ENCODE data around the gene TSEN2. TPM values are rescaled to one million over a fixed set of nuclear protein-coding genes. Genes with fewer than 3 reads are reported as not detected.
"Not testable (repeated sequence)": the region's sequence is repeated elsewhere in the genome, so short reads cannot be mapped to it uniquely, and the experiment has no call there.

Gene TSEN2
- total RNA-seq, result 39.5 TPM

DNA sequence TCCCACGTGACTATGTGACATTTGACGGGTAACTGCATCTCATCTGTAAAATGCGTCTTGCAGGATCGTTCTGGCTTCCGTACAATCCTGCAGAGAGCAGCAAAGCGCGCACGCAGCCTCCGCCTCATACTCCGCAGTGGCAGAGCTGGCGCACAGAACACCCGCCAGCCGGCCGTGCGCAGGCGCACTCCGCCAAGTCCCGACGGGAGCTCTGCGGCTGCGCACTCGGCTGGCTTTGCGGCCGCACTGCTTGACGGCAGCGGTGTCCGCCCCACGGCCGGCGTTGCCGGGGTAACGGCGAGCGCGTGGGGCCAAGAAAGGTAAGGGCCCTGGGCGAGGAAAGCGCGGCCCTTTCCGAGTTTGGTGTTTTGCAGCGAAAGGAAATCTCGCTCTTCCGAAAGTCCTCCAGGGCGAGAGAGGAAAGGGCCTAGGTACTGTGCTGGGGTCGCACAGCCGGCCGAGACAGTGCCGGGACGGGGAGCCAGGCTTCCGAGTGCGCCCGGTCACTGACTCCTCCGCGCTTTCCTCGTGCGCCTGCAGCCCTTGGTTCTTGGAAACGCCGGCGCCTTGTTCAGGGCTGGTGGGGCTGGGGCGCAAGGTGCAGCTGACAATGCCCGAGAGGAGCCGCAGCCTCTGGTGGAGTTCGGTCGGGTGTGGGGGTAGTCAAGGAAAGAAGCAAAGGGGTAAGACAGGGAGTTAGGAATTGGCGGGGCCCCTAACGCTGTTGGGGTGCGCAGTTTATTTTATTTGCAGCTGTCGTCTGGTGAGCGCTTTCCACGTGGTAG is at the start of gene TSEN2:
TSS of gene TSEN2 (plus strand) at position 283 of the 785 bp plus-strand sequence. CDS start 5,321 bp downstream, outside the sequence.
- FAIRE-seq (no peak), DNase-seq (ENCODE audit: low spot score in 2 of 2) (peak; percentile 88 to 92)

DNA sequence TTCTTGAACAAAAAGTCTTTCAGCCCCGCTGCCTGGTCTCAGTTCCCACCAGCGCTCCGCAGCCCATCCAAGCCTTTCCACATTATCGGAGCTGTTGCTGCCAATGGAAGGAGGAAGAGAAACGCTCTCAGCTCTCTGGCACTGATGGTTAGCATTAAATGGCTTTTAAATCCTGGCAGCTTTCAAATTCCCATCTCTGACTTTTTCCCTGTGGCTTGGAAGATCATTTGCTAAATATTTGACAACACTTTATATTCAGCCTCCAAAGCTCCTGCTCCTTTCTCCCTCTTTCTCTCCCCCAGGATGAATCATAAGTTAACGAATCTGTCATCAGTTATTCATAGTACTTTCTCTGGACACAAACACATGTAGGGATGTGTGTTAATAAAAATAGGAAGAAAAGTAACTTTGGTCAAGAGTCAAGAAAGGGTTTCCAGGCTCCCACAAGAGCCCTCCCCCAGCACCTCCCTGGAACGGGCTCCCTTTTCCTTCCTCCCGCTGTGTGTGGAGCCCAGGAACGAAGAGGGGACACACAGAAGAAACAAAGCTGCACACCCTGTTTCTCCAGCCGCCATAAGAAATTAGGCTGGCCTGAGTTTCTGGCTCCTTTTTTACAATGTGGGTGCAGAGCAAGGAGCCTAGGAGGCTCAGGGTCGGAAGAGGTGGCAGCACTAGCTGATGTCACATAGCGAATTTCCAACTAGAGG is 47.6 kb upstream of the TSEN2 start:
- FAIRE-seq (no peak), DNase-seq (ENCODE audit: low spot score in 2 of 2) (peak in 1 of 2 donors; percentile 24)

DNA sequence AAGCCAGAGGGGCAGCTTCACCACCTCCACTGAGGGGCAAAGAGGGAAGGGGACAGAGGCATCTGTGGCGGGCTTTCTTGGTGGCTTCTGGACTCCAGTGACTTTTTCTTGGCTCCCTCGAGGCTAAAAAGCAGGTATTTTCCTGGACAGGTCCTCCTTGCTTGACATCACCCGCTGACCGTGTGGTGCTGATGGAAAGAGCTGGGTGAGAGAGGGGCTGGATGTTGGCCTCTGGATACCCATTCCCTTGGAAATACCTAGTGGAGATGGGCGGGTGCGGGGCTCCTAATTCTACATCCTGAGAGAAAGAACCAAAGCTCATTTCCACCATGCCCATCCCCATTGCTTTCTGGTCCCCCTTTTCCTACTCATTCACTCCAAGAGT is 47.1 kb upstream of the TSEN2 start:
- DNase-seq (ENCODE audit: low spot score in 2 of 2) (no peak), FAIRE-seq (no peak)

DNA sequence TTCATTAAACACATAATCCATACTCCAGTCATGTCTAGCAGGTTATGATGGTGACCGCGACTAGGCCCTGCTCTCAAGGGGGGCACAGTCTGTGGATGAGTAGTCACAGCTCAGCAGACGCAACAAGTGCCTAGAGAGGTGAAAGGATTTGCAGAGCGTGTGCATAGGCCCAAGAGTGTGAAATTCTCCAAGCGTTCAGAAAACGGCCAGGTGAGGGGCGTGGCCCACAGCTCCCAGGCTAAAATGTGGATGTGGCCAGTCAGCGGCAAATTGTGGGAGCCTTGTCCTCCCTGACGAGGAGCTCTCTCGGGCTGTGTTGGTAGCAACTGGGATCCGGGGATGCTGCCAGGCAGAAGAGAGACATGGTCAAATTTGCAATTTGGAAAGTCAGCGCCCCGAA is 46.4 kb upstream of the TSEN2 start:
- FAIRE-seq, result no peak
- DNase-seq (ENCODE audit: low spot score in 2 of 2), result no peak

DNA sequence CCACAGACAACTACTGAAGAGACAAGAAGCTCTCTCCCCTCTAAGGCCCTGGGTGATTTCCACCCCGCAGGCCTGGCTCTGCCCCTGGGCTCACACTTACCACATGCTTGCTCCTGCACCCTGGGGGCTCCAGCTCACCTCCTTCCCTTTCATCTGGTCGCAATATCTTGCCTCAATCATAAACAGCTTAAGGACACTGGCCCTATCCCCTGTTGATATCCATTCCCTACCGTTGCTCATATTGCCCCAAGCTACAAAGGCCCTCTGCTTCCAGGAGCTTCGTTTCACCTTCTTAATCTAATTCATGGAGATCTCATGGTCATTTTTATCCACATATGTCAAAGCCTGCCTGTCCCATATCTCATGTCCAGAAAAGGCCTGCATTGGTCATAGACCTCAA is 46.0 kb upstream of the TSEN2 start:
- no peak for FAIRE-seq

DNA sequence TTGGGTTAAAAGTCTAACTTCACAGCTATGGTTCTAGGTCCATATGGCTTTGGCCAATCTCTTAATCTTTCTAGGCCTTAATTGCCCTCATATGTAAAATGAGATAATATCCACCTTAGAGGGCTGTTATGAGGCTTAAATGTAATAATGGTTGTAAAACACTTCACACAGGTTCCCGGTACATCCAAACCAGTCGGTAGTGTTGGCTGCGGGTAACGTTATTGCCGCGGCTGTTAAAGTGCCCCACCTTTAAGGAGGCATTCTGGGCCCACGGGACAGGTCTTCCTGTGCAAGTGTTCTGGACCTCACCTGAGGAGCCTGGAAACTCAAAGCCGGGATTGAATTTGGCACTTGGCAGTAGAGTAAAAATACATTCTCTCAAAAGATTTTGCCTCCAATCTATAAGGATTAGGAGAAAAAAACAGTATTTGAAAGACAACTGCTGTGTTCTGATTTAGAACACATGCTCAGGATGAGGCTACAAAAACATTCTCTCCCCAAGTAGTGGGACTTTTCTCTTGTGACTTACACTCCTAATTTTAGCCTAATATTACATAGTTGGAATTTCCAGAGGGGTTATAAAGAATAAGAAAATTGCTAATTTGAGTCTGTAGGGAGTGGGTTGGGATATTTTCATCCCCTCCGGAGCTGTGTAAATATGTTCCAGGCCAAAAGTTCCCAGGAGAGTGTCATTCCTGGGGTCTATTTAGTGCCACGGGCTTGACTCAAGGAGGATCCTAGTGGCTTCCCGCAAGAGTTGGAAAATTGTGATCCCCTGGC is 44.9 kb upstream of the TSEN2 start:
- no peak for FAIRE-seq

More for the DNA sequence above, 46.0 kb upstream of the TSEN2 start:
- no peak for DNase-seq (ENCODE audit: low spot score in 2 of 2)

DNA sequence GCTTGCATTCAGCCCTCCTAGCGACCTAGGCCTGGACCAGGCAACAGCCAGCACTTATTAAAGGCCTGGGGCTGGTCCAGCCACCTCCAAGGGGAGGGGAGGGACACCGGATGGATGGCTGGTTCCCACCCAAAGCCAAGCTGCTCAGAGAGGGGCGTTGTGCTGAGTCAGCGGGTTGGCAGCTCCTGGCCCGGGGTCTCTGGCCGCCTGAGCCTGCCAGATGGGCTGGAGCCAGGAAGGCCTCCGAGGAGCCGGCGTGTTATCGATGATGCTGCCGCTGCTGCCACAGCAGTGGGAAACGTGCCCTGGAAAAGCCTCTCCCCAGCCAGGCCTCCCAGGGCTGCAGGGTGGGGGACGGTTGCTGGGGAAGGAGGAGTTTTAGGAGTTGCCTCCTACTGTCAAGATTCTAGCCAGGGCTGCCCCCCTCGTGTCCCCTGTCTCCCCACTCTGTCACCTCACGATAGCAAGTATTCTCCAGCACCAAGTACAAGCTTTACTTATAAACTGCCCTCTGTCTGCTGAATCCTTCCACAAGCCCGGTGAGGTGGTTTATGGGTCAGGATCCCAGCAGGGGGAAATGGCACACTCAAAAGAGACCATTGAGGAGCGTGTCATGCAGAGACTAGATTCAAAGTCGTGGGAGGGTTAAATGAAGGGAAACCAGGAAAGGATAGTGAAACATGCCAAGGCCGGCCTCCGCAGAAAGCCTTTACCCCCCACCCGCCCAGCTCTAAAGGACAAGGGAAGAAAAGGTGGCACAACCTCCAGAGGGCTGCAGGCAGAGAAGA is 43.2 kb upstream of the TSEN2 start:
- DNase-seq (ENCODE audit: low spot score in 2 of 2), result no peak
- FAIRE-seq, result no peak

More for the DNA sequence above, 44.9 kb upstream of the TSEN2 start:
- DNase-seq (ENCODE audit: low spot score in 2 of 2), result no peak

DNA sequence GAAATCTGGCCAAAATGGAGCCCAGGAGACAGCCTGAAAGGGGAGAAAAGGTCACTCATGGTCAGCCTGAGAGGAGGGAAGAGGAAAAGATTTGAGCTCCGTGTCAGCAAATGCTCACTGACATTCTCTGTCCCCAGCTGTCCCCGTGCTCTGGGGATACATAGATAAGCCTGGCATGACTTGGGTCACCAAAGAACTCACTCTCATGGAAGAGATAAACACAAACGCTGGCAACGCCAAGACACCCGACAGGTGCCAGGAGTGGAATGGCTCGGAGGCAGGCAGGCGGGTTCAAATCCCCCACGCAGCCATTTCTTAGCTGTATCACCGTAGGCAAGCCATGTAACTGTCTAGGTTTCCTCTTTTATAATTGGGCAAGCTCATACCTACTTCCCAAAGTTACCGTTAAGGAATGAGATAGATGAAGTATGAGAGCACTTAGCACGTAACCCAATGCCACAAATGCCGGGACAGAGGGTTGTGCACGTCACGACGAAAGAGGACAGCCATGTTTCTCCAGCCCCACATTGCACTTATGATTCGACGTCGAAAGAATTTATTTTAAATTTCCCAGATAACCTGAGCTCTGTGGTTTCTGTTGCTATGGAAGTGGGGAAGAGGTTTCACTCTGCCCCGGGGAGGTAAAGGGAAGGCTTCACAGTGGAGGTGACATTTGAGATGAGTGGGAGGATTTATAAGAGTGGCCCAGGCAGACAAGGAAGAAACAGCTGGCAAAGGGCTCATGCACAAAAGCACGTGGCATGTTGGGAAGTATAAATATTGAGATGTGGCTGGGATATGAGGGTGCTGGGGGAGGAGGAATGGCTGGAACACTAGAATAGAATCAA is 41.4 kb upstream of the TSEN2 start:
- DNase-seq (ENCODE audit: low spot score in 2 of 2) (no peak), FAIRE-seq (no peak)

DNA sequence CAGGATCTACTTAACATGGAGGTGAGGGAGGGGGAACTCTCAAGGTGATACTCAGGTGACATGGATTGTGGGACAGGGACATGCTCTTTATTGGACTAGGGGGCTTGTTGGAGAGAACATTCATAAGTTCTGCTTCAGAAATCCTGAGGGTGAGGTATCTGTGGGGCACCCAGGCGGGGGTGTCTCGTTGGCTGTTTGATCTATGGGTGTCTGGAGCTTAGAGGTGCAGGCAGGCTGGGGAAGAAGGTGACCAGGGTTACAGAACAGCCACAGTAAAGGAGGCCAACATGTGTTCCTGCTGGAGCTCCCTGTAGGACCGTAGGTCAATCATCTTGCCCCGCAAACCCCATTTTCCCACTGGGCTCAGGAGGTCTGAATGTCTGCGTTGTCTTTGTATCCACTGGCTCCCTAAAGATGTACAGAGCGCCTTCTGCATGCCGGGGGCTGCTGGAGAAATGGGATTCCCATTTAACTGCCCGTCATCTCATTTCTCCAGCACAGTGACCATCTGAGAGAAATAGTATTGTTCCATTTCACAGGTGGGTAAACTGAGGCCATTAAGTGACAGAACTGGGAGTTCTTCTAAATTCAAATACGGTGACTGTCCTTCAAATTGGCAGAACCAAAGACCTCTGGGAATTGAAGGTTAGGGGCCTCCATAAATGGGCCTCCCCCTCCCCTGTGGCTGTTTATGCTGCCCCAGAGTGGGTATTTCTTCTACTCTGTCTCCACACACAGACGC is 40.3 kb upstream of the TSEN2 start:
- FAIRE-seq, result no peak
- no peak for DNase-seq (ENCODE audit: low spot score in 2 of 2)

DNA sequence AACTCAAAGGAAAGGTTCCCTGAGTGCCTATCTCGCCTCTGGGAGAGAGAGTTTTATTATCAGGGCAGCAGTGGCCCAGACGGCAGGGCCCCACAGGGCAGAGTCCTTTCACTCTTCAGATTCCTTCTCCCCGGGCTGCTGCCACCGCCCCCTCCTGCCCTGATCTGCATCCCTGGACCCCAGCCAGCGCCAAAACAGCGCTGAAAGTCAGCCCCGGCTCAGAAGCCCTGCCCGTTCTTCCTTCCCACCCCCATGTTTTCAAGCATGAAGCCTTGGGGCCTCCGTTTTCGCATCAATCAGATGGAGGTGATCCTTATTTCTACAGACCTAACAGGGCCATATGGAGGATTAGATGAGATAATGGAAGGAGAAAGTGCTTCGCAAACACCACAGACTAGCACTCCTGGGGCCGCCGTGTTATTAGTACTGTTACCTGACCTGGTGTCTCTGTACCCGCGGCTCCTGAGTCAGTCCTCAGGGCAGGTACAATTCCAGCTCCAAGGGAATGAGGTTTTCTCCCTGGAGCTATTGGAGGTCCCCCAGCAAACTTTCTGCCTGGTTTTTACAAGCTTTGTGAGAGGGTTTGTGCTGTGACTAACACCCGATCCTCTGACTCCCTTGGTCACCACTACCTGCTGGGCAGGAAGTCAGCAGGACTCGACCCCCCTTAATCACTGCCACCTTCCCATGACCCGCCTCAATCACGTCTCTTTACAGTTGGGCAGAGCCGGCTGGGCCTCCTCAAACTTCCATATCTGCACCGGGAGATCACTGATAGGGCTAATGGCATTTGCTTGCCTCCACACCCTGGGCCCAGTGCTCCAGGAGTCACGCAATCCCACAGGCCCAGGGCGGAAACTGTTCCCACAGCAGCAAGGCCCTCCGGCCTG is 39.5 kb upstream of the TSEN2 start:
- DNase-seq (ENCODE audit: low spot score in 2 of 2) (no peak), FAIRE-seq (no peak)

DNA sequence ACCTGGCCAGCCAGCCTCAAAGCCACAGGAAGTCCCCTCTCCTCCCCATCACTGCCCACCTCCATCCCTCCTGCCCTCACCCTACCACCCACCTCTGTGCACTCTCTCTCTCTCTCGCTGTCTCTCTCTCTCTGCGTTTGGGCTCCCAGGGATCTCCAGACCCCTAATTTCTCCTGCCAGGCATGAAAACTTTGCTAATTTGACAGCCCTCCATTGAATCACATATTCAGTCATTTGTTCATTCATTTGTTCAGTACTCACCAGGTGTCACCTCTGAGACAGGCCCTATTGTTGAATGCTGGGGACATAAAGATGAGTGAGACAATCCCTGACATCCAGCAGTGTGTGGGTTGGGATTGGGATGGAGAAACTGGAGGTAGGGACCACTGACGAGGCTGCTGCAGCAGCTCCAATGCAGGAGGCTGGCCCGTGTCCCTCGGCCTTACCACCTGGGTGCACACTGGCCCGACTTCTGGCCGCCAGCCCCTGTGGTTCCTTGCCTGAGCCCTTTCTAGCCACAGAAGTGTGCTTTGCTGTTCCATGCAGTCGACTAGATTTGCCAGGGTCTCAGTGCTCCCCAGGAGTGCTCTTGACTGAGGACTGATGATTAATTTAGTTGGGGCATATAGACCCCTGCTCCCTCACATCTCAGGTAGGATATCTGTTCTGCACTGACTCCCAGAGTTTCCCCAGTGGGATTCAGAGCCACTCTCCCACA is 38.6 kb upstream of the TSEN2 start:
- FAIRE-seq, result no peak
- DNase-seq (ENCODE audit: low spot score in 2 of 2), result no peak

DNA sequence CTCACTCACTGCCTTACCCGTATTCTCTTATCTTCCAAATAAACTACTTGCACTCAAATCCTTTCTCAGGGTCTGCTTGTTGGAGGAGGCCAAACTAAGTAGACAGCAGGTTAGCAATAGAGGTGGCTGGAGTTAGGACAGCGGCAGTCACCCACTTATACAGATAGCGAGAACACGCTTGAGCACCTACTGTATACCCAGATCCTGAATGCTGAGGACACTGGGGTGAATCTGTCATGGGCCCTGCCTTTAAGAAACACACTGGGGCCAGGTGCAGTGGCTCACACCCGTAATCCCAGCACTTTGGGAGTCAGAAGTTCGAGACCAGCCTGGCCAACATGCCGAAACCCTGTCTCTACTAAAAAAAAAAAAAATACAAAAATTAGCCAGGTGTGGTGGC is 38.0 kb upstream of the TSEN2 start:
- FAIRE-seq, result no peak
- DNase-seq (ENCODE audit: low spot score in 2 of 2), result no peak

DNA sequence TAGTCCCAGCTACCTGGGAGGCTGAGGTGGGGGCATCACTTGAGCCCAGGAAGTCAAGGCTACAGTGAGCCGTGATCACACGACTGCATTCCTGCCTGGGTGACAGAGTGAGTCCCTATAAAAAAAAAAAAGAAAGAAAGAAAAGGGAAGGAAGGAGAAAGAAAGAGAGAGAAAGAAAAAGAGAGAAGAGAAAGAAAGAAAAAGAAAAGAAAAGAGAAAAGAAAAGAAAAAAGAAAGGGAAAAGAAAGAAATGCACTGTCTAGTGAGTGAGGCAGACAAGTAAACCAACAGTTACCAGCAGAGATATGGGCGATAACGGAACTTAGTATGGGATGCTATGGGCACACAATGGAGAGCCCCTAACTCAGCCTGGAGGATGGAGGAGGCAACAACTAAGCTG is 37.2 kb upstream of the TSEN2 start:
- DNase-seq (ENCODE audit: low spot score in 2 of 2) (no peak), FAIRE-seq (no peak)

DNA sequence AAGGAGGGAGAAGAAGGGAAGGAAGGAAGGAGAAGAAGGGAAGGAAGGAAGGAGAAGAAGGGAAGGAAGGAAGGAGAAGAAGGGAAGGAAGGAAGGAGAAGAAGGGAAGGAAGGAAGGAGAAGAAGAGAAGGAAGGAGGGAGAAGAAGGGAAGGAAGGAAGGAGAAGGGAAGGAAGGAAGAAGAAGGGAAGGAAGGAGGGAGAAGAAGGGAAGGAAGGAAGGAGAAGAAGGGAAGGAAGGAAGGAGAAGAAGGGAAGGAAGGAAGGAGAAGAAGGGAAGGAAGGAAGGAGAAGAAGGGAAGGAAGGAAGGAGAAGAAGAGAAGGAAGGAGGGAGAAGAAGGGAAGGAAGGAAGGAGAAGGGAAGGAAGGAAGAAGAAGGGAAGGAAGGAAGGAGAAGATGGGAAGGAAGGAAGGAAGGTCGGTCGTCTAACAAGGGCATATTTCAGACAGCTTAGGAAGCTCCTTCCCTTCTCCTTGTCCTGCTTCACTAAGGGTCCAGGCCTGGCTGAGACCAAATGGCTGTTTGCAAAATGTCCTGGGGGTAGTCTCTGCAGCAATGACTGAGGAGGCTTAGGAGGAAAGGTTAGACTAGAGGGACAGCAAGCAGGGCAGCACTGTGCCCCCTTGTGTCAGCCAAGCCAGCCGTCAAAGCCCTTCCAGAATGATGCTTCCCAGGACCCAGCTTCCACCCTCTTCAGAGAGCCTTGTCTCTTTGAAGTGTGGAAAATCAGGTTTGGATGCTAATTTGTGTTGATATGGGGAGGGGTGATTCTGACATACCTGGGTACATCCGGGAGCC is 35.7 kb upstream of the TSEN2 start:
- FAIRE-seq; DNase-seq (ENCODE audit: low spot score in 2 of 2): not testable (repeated sequence)

DNA sequence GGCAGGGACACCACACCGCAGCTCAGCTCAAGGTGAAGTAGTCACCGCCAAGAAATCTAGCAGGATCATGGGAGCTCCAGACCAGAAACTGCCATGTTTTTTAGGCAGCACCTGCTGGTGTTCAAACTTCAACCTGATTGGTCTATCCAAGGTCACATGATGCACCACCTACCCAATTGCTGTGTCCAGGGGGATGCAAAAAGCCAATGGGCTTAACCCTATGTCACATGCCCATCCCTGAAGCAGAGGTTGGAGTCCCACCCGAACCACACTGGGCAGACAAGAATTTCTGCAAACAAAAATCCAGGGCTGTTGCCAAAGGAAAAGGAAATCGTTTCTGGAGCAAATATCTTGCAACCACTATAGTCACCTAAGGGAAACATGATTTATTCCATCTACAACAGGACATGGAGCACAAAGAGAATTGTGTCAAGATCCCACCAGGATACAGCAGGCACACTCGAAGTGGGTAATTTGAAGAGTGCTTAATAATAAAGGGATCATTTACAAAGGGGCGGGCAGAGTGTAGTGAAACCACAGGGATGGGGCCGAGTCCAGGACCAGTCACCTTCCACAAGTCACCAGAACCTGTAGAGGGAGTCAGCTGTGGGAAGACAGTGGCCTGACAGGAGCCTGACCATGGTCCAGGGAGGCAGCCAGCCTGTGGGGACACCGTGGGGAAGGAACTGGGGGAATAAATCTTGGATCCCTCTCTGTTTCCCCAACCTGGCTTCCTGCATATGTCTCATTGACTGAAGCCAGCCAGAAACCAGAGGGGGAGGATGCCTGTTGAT is 34.2 kb upstream of the TSEN2 start:
- no peak for DNase-seq (ENCODE audit: low spot score in 2 of 2)
- no peak for FAIRE-seq
